GM12878 (cell line): Measurements from ENCODE around the gene PCNX1. TPM values are rescaled to one million over a fixed set of nuclear protein-coding genes. Genes with fewer than 3 reads are reported as not detected.

ENCODE experiments used
- ATF2 ChIP-seq: IDR thresholded peaks from 2 replicates; pipeline ENCODE4 v1.6.1; 2012; ENCODE audit warnings: low read length, inconsistent platforms
- ATF7 ChIP-seq: fragments of 450-650 bp; IDR thresholded peaks from 2 replicates; pipeline ENCODE4 v1.6.1; 2016; ENCODE audit warnings: low read depth, mild to moderate bottlenecking
- CBFB ChIP-seq: IDR thresholded peaks from 2 replicates; pipeline ENCODE4 v1.6.1; 2016; ENCODE audit warnings: antibody characterized with exemption, low read depth
- CBX5 ChIP-seq: sonication (generic); IDR thresholded peaks from 2 replicates; pipeline ENCODE4 v1.6.1; 2016; ENCODE audit warnings: low read depth, moderate library complexity, mild to moderate bottlenecking, inconsistent platforms
- CHD1 ChIP-seq: IDR thresholded peaks from 2 replicates; pipeline ENCODE4 v1.6.1; 2012; ENCODE audit warnings: low read depth, low read length, improper control_type of control experiment
- CREM ChIP-seq: IDR thresholded peaks from 2 replicates; pipeline ENCODE4 v1.6.1; 2014; ENCODE audit warnings: antibody characterized with exemption, low read depth
- DPF2 ChIP-seq: fragments of 450-650 bp; IDR thresholded peaks from 2 replicates; pipeline ENCODE4 v1.6.1; 2017; ENCODE audit warnings: mild to moderate bottlenecking
- EGR1 ChIP-seq, 2 experiments: IDR thresholded peaks; 1 replicate in 1 of 2; 2 replicates in 1 of 2; pipeline ENCODE4 v1.6.1; 2011 to 2012; ENCODE audit warnings: low read depth in 2 of 2, low read length in 2 of 2, borderline replicate concordance in 1 of 2, mild to moderate bottlenecking in 1 of 2, moderate library complexity in 1 of 2
- ELK1 ChIP-seq: IDR thresholded peaks from 2 replicates; pipeline ENCODE4 v1.6.1; 2012; ENCODE audit warnings: low read depth, low read length, improper control_type of control experiment
- EP300 ChIP-seq, 2 experiments: fragments of 150-350 bp in 1 of 2; IDR thresholded peaks; 2 replicates each; pipeline ENCODE4 v1.6.1; 2011 to 2012; ENCODE audit warnings: low read depth in 2 of 2, low read length in 2 of 2, borderline replicate concordance in 1 of 2, improper control_type of control experiment in 1 of 2, inconsistent platforms in 1 of 2; ENCODE audit not compliant: control insufficient read depth in 1 of 2
- IKZF1 ChIP-seq: fragments of 450-650 bp; conservative IDR thresholded peaks from 2 replicates; pipeline ENCODE4 v1.6.1; 2017; ENCODE audit warnings: antibody characterized with exemption, mild to moderate bottlenecking
- IRF4 ChIP-seq: IDR thresholded peaks from 2 replicates; pipeline ENCODE4 v1.6.1; 2011; ENCODE audit warnings: low read depth, low read length
- LARP7 ChIP-seq: fragments of 450-650 bp; IDR thresholded peaks from 2 replicates; pipeline ENCODE4 v1.6.1; 2017; ENCODE audit warnings: mild to moderate bottlenecking
- MTA2 ChIP-seq: fragments of 450-650 bp; IDR thresholded peaks from 2 replicates; pipeline ENCODE4 v1.6.1; 2016; ENCODE audit warnings: low read depth, mild to moderate bottlenecking, moderate library complexity
- MTA3 ChIP-seq: IDR thresholded peaks from 2 replicates; pipeline ENCODE4 v1.6.1; 2012; ENCODE audit warnings: low read length, inconsistent platforms, borderline replicate concordance
- NFXL1 ChIP-seq: fragments of 450-650 bp; IDR thresholded peaks from 2 replicates; pipeline ENCODE4 v1.6.1; 2017; ENCODE audit warnings: antibody characterized with exemption, mild to moderate bottlenecking, borderline replicate concordance
- PAX5 ChIP-seq: IDR thresholded peaks from 2 replicates; pipeline ENCODE4 v1.6.1; 2011; ENCODE audit warnings: low read depth, low read length, borderline replicate concordance
- PML ChIP-seq: IDR thresholded peaks from 2 replicates; pipeline ENCODE4 v1.6.1; 2012; ENCODE audit warnings: low read length, inconsistent platforms
- RUNX3 ChIP-seq: IDR thresholded peaks from 2 replicates; pipeline ENCODE4 v1.6.1; 2012; ENCODE audit warnings: low read length, inconsistent platforms
- SRF ChIP-seq, 2 experiments: IDR thresholded peaks; 2 replicates each; pipeline ENCODE4 v1.6.1; 2011; ENCODE audit warnings: low read depth in 2 of 2, low read length in 2 of 2, mild to moderate bottlenecking in 1 of 2, moderate library complexity in 1 of 2
- TAF1 ChIP-seq: IDR thresholded peaks from 2 replicates; pipeline ENCODE4 v1.6.1; 2011; ENCODE audit warnings: mild to moderate bottlenecking, low read depth, low read length, borderline replicate concordance
- TCF12 ChIP-seq: IDR thresholded peaks from 2 replicates; pipeline ENCODE4 v1.6.1; 2011; ENCODE audit warnings: low read depth, mild to moderate bottlenecking, low read length
- TCF3 ChIP-seq: IDR thresholded peaks from 2 replicates; pipeline ENCODE4 v1.6.1; 2012; ENCODE audit warnings: low read depth, mild to moderate bottlenecking, low read length, borderline replicate concordance; ENCODE audit not compliant: insufficient read depth
- TCF7 ChIP-seq: IDR thresholded peaks from 2 replicates; pipeline ENCODE4 v1.6.1; 2014; ENCODE audit warnings: antibody characterized with exemption, borderline replicate concordance
- polyA plus RNA-seq, 11 experiments: library from polyadenylated mRNA; depleted of rRNA in 4 of 11; unstranded in 6 of 11; stranded (reverse) in 5 of 11; fragments of >200 nt; fragmentation: Nextera tagmentation in 4 of 11; fragmentation: Illumina TruSeq in 1 of 11; extraction: Ambion mirVana in 4 of 11; extraction: Trizol in 1 of 11; gene quantifications; 1 replicate in 1 of 11; 2 replicates in 10 of 11; pipeline versions ENCODE4 v1.2.1 to v1.2.3, GENCODE V29; 2011 to 2016; ENCODE audit warnings: inconsistent platforms in 2 of 11, missing spikeins in 2 of 11, low read depth in 1 of 11
- total RNA-seq, 4 experiments: library from RNA; depleted of rRNA in 3 of 4; stranded (reverse); fragments of >200 nt in 3 of 4; fragmentation: Illumina TruSeq in 1 of 4; extraction: Trizol in 1 of 4; gene quantifications; 2 replicates each; pipeline versions ENCODE4 v1.2.1 to v1.2.3, GENCODE V29; 2013 to 2021
- TF ChIP-seq, protein P1 (sequence below): fragments of 450-650 bp; conservative IDR thresholded peaks from 2 replicates; pipeline ENCODE4 v1.6.1; 2017; ENCODE audit warnings: mild to moderate bottlenecking, moderate library complexity
- TF ChIP-seq, protein P2 (sequence below): fragments of 450-650 bp; IDR thresholded peaks from 2 replicates; pipeline ENCODE4 v1.6.1; 2016; ENCODE audit warnings: mild to moderate bottlenecking

PCNX1 gene
- total and polyA plus RNA-seq, 10 of the 15 experiments (the other 5 are each of a cell fraction or from before 2014, with no cell fraction given) = 4.6 to 53.9 (median 20.5) TPM

DNA sequence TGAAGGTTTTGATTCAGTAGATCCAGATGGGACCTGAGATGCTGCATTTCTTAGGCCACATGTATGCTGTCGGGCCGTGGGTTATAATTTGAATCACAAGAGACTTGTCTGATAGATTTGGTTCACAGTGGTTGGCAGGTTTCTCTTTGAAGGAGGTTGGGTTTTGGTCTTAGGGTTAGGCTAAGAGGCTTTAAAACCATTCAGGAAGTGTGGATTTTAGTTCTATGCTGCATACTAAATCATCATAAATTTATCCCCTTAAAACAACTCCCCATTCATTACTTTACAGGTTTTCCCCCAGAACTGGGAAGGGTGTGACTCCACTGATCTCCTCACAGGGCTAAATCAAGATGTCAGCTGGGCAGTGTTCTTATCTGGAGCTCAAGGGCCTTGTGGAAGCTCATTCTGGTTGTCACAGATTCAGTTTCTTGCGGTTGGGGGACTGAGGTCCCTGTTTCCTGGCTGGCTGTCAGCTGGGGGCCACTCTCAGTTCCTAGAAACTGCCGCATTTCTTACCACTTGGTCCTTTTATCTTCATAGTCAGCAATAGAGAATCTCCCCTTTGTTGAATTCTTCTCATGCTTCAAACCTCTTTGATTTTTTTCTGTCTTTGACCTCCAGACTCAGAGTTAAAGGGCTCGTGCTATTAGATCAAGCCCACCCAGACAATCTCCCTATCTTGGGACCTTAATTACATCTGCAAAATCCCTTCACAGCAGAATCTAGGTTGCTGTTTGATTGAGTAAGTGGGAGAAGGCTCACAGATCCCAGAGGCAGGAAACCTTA is 20.6 kb upstream of the PCNX1 start (continued):
- TF ChIP-seq EGR1 (IDR thresholded peaks at IDR 0.05; ENCODE audit: borderline replicate concordance in 1 of 2, low read depth in 2 of 2, low read length in 2 of 2) (peak in 1 of 2 experiments; percentile 65; a peak in 1 of 3 replicates), TAF1 (0 out of 2 replicates have a peak, but pooled peaks have one; percentile 46), RUNX3 (peak; percentile 96), EP300 (IDR thresholded peaks at IDR 0.05; ENCODE audit: borderline replicate concordance in 1 of 2, control insufficient read depth in 1 of 2, low read depth in 2 of 2, low read length in 2 of 2) (peak; percentile 67 to 74; a peak in 2 of 4 replicates), TCF12 (peak; percentile 88), ATF7 (peak; percentile 18; the same call in 1 of the 2 replicates), MTA3 (peak; percentile 85), SRF (IDR thresholded peaks at IDR 0.05; ENCODE audit: low read depth in 2 of 2, low read length in 2 of 2) (0 out of 4 replicates have a peak, but pooled peaks of 1 of the 2 experiments have one; percentile 58), TCF7 (peak; percentile 88), ATF2 (peak; percentile 83), ELK1 (no peak), CHD1 (0 out of 2 replicates have a peak, but pooled peaks have one; percentile 62), CBX5 (0 out of 2 replicates have a peak, but pooled peaks have one; percentile 20), CREM (peak; percentile 78), MTA2 (peak; percentile 54), CBFB (peak; percentile 89), IKZF1 (peak; percentile 91), NFXL1 (no peak), PML (peak; percentile 69; the same call in 1 of the 2 replicates), TCF3 (peak; percentile 63), DPF2 (peak; percentile 89), PAX5 (peak; percentile 83), IRF4 (peak; percentile 84), LARP7 (no peak)
- TF ChIP-seq, protein P1, sequence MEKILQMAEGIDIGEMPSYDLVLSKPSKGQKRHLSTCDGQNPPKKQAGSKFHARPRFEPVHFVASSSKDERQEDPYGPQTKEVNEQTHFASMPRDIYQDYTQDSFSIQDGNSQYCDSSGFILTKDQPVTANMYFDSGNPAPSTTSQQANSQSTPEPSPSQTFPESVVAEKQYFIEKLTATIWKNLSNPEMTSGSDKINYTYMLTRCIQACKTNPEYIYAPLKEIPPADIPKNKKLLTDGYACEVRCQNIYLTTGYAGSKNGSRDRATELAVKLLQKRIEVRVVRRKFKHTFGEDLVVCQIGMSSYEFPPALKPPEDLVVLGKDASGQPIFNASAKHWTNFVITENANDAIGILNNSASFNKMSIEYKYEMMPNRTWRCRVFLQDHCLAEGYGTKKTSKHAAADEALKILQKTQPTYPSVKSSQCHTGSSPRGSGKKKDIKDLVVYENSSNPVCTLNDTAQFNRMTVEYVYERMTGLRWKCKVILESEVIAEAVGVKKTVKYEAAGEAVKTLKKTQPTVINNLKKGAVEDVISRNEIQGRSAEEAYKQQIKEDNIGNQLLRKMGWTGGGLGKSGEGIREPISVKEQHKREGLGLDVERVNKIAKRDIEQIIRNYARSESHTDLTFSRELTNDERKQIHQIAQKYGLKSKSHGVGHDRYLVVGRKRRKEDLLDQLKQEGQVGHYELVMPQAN = peak; percentile 41; the same call in 1 of the 2 replicates
- TF ChIP-seq, protein P2, sequence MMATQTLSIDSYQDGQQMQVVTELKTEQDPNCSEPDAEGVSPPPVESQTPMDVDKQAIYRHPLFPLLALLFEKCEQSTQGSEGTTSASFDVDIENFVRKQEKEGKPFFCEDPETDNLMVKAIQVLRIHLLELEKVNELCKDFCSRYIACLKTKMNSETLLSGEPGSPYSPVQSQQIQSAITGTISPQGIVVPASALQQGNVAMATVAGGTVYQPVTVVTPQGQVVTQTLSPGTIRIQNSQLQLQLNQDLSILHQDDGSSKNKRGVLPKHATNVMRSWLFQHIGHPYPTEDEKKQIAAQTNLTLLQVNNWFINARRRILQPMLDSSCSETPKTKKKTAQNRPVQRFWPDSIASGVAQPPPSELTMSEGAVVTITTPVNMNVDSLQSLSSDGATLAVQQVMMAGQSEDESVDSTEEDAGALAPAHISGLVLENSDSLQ = peak; percentile 29; the same call in 1 of the 2 replicates
